Mesodermal cell (in vitro differentiated cells): ENCODE results near the gene DOCK3.
"Not testable (repeated sequence)": the region's sequence is repeated elsewhere in the genome, so short reads cannot be mapped to it uniquely, and the experiment has no call there.

ENCODE experiments used
- H3K27ac ChIP-seq: 2 replicates; pipeline ENCODE4 v1.7.0; 2013; ENCODE audit warnings: mild to moderate bottlenecking, low read depth, low read length, moderate library complexity; ENCODE audit not compliant: severe bottlenecking
- H3K36me3 ChIP-seq: 2 replicates; pipeline ENCODE4 v1.7.1; 2013; ENCODE audit warnings: mild to moderate bottlenecking, low read length, moderate library complexity; ENCODE audit not compliant: control insufficient read depth, insufficient read depth
- H3K4me1 ChIP-seq: one replicate; pipeline ENCODE4 v1.7.1; 2013; ENCODE audit warnings: mild to moderate bottlenecking, low read length; ENCODE audit not compliant: insufficient read depth, control insufficient read depth, poor library complexity, severe bottlenecking
- H3K4me3 ChIP-seq: 2 replicates; pipeline ENCODE4 v1.7.0; 2013; ENCODE audit warnings: low read length, control low read depth, mild to moderate bottlenecking; ENCODE audit not compliant: insufficient read depth, poor library complexity, severe bottlenecking; ENCODE audit errors: extremely low read depth
- H3K9me3 ChIP-seq: 2 replicates; pipeline ENCODE4 v1.7.1; 2013; ENCODE audit warnings: mild to moderate bottlenecking, low read length, moderate library complexity; ENCODE audit not compliant: control insufficient read depth
- WGBS, 2 experiments: methylation state at CpG; one replicate each; pipeline ENCODE4 v1.1.5; 2013; ENCODE audit warnings: missing lambda C conversion rate in 2 of 2; ENCODE audit not compliant: insufficient coverage in 2 of 2; 5-methylcytosine and 5-hydroxymethylcytosine counted together

The DOCK3 gene

DNA sequence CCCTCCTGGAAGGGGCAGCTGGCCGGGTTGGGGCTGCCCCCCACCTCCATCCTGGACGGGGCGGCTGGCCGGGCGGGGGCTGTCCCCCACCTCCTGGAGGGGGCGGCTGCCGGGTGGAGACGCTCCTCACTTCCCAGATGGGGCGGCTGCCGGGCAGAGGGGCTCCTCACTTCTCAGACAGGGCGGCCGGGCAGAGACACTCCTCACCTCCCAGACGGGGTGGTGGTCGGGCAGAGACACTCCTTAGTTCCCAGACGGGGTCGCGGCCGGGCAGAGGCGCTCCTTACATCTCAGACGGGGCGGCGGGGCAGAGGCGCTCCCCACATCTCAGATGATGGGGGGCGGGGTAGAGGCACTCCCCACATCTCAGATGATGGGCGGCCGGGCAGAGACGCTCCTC is 129.1 kb downstream of the DOCK3 start:
- not testable (repeated sequence) for H3K27ac ChIP-seq
- 90 to 95% methylated on average over 14 to 17 of the region's 27 CpGs for WGBS, 2 experiments
- peaks cover 22% of the 10 kb centered on the region for H3K9me3 ChIP-seq

GRCh38 chr3:50804376-50804775 is 129.6 kb downstream of the DOCK3 start:
- not testable (repeated sequence) for H3K4me1 ChIP-seq, H3K4me3 ChIP-seq, H3K27ac ChIP-seq, H3K36me3 ChIP-seq
- 89 to 99% methylated on average over 14 to 19 of the region's 20 CpGs for WGBS, 2 experiments
- H3K9me3 ChIP-seq, result peaks cover 18% of the 10 kb centered on the region

More for the DNA sequence above, 129.1 kb downstream of the DOCK3 start:
- H3K4me1 ChIP-seq, H3K4me3 ChIP-seq, H3K36me3 ChIP-seq: not testable (repeated sequence)

DNA sequence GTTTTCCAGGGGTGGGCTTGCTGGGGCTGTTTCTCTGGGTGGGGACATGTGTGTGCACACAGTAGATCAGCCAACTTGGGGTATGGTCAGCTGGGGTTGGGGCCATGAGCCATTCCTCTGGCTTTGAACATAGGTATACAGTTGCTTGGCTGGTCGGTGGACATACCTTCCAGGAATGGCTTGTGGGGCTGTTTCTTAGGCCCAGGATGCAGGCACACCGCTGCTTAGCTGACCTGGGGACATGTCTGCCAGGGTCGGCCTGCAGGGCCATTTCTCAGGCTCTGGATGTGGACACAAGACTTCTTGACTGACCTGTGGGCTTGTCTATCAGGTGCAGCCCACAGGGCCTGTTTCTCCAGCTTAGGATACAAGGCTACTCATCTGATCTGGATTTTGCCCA is 130.6 kb downstream of the DOCK3 start:
- Histone ChIP-seq H3K27ac (no peak overlapping the region), H3K36me3 (no peaks in the 10 kb centered on the region), H3K9me3 (peaks cover 12% of the 10 kb centered on the region), H3K4me1 (peaks cover 2% of the 10 kb centered on the region), H3K4me3 (no peak overlapping the region)
- 67 to 71% methylated on average over 3 of the region's 3 CpGs for WGBS, 2 experiments

GRCh38 chr3:50806031-50806430 is 131.3 kb downstream of the DOCK3 start:
- Histone ChIP-seq H3K4me1 (peaks cover 2% of the 10 kb centered on the region), H3K9me3 (peaks cover 12% of the 10 kb centered on the region), H3K36me3 (no peaks in the 10 kb centered on the region), H3K27ac (no peak overlapping the region), H3K4me3 (no peak overlapping the region)
- 100% methylated on average over 1 of the region's 1 CpG; no CpG with 5 or more reads in 1 of the 2 experiments for WGBS, 2 experiments

DNA sequence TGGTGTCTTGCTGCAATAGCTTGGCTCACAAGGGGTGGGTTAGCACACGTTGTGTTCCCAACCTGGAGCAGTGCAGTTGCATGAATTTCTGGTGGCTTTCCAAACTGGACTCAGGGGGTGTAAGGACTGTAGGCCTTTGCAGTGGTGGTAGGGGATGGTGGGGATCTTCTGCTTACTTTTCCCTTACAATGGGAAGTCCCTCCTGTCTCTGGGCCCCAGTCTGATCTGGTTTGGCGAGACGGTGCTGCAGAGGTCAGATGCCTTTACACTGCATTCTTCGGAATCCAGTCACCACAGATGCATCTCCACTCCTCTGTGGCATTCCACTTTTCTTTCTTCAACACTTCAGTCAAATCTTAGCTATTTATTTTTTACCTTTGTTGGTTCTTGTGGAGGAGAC is 132.1 kb downstream of the DOCK3 start:
- Histone ChIP-seq H3K27ac (no peak overlapping the region), H3K4me1 (peaks cover 2% of the 10 kb centered on the region), H3K9me3 (peaks cover 6% of the 10 kb centered on the region), H3K4me3 (no peak overlapping the region), H3K36me3 (no peaks in the 10 kb centered on the region)
- WGBS, 2 experiments, result 54% methylated on average over 4 of the region's 4 CpGs; no CpG with 5 or more reads in 1 of the 2 experiments

- WGBS, 2 experiments, result no CpG with 5 or more reads among the region's 2 CpGs
- Histone ChIP-seq H3K36me3 (no peaks in the 10 kb centered on the region), H3K27ac (no peak overlapping the region)
Observed at GRCh38 chr3:50807266-50807665, 132.5 kb downstream of the DOCK3 start.

GRCh38 chr3:50811893-50812292 is 137.2 kb downstream of the DOCK3 start:
- WGBS, 2 experiments, result 78 to 82% methylated on average over 4 of the region's 5 CpGs
- H3K4me3 ChIP-seq, result no peak overlapping the region
- no peaks in the 10 kb centered on the region for H3K4me1 ChIP-seq

More at GRCh38 chr3:50807266-50807665, 132.5 kb downstream of the DOCK3 start:
- Histone ChIP-seq H3K9me3 (peaks cover 4% of the 10 kb centered on the region), H3K4me1 (peaks cover 2% of the 10 kb centered on the region), H3K4me3 (no peak overlapping the region)

GRCh38 chr3:50815844-50816243 is 141.1 kb downstream of the DOCK3 start:
- H3K4me3 ChIP-seq, result no peak overlapping the region
- H3K27ac ChIP-seq, result no peak overlapping the region
- no peaks in the 10 kb centered on the region for H3K36me3 ChIP-seq
- H3K9me3 ChIP-seq, result no peaks in the 10 kb centered on the region
- H3K4me1 ChIP-seq, result no peaks in the 10 kb centered on the region

More at GRCh38 chr3:50811893-50812292, 137.2 kb downstream of the DOCK3 start:
- H3K36me3 ChIP-seq, result no peaks in the 10 kb centered on the region
- H3K9me3 ChIP-seq, result no peaks in the 10 kb centered on the region
- H3K27ac ChIP-seq, result no peak overlapping the region

GRCh38 chr3:50816894-50817293 is 142.2 kb downstream of the DOCK3 start:
- 68 to 80% methylated on average over 1 to 3 of the region's 3 CpGs for WGBS, 2 experiments
- Histone ChIP-seq H3K4me3 (no peak overlapping the region), H3K9me3 (no peaks in the 10 kb centered on the region), H3K36me3 (no peaks in the 10 kb centered on the region), H3K4me1 (no peaks in the 10 kb centered on the region), H3K27ac (no peak overlapping the region)

- Histone ChIP-seq H3K36me3 (no peaks in the 10 kb centered on the region), H3K4me1 (no peaks in the 10 kb centered on the region), H3K9me3 (no peaks in the 10 kb centered on the region), H3K4me3 (no peak overlapping the region), H3K27ac (no peak overlapping the region)
- WGBS, 2 experiments, result 13 to 37% methylated on average over 1 to 2 of the region's 3 CpGs
Observed at GRCh38 chr3:50817756-50818529, 143.2 kb downstream of the DOCK3 start.

GRCh38 chr3:50819882-50820281 is 145.2 kb downstream of the DOCK3 start:
- no peaks in the 10 kb centered on the region for H3K4me1 ChIP-seq
- no peaks in the 10 kb centered on the region for H3K36me3 ChIP-seq
- 95% methylated on average over 2 of the region's 5 CpGs; no CpG with 5 or more reads in 1 of the 2 experiments for WGBS, 2 experiments
- H3K9me3 ChIP-seq, result no peaks in the 10 kb centered on the region
- no peak overlapping the region for H3K4me3 ChIP-seq
- no peak overlapping the region for H3K27ac ChIP-seq
